Esophagus (tissue), 2 donors: ENCODE results near the gene SLC35G1. TPM values are rescaled to one million over a fixed set of nuclear protein-coding genes. Genes with fewer than 3 reads are reported as not detected.

Experiments
- H3K27ac ChIP-seq, 2 donors: one replicate each; pipeline ENCODE4 v1.5.1; 2013; ENCODE audit warnings: low read depth in 2 of 2, mild to moderate bottlenecking in 2 of 2, inconsistent platforms in 1 of 2, low read length in 1 of 2, moderate library complexity in 1 of 2
- H3K27me3 ChIP-seq, 2 donors: one replicate each; pipeline ENCODE4 v1.6.1; 2013; ENCODE audit warnings: low read length in 2 of 2, control low read depth in 1 of 2, mild to moderate bottlenecking in 1 of 2; ENCODE audit not compliant: insufficient read depth in 2 of 2, control insufficient read depth in 1 of 2
- H3K36me3 ChIP-seq, 2 donors: one replicate each; pipeline ENCODE4 v1.6.1; 2013; ENCODE audit warnings: low read length in 1 of 2; ENCODE audit not compliant: control insufficient read depth in 2 of 2, insufficient read depth in 2 of 2
- H3K4me1 ChIP-seq, 2 donors: one replicate each; pipeline ENCODE4 v1.6.1; 2013; ENCODE audit warnings: low read length in 1 of 2; ENCODE audit not compliant: control insufficient read depth in 2 of 2, insufficient read depth in 2 of 2
- H3K4me3 ChIP-seq, 2 donors: one replicate each; pipeline ENCODE4 v1.5.1; 2013; ENCODE audit warnings: low read length in 2 of 2, mild to moderate bottlenecking in 2 of 2, low read depth in 1 of 2, moderate library complexity in 1 of 2
- H3K9me3 ChIP-seq, 2 donors: one replicate each; pipeline ENCODE4 v1.6.1; 2013; ENCODE audit warnings: mild to moderate bottlenecking in 2 of 2, low read depth in 1 of 2, low read length in 1 of 2, moderate library complexity in 1 of 2; ENCODE audit not compliant: control insufficient read depth in 2 of 2, insufficient read depth in 1 of 2
- WGBS, 2 donors: extraction: QIAGEN DNeasy Blood & Tissue Kit; methylation state at CpG; one replicate each; pipeline ENCODE4 v1.1.7; 2013; 5-methylcytosine and 5-hydroxymethylcytosine counted together
- polyA plus RNA-seq, 2 donors: library from polyadenylated mRNA; stranded (reverse); fragments of 200-250 nt; gene quantifications; one replicate each; pipeline ENCODE4 v1.2.3, GENCODE V29; 2013
- donor health status: healthy with polysubstance abuse.
- donor health status: Bipolar disorder and iron deficiency.

SLC35G1 gene
- polyA plus RNA-seq, 2 donors = 0.73 to 1.4 TPM

GRCh38 chr10:93859049-93859655 lies 34.6 kb upstream of the SLC35G1 start:
- Histone ChIP-seq H3K9me3 (peaks cover 0 to 3% of the 10 kb centered on the region in 2 donors), H3K27me3 (no peaks in the 10 kb centered on the region), H3K4me1 (no peaks in the 10 kb centered on the region), H3K36me3 (no peaks in the 10 kb centered on the region), H3K4me3 (no peak overlapping the region), H3K27ac (no peak overlapping the region)
- 29 to 35% methylated on average over 3 of the region's 3 CpGs for WGBS, 2 donors

- WGBS, 2 donors = 89 to 90% methylated on average over 2 of the region's 2 CpGs
- Histone ChIP-seq H3K27me3 (no peaks in the 10 kb centered on the region), H3K9me3 (peaks cover 0 to 3% of the 10 kb centered on the region in 2 donors), H3K36me3 (no peaks in the 10 kb centered on the region), H3K4me1 (no peaks in the 10 kb centered on the region), H3K27ac (no peak overlapping the region), H3K4me3 (no peak overlapping the region)
Measured at GRCh38 chr10:93861825-93862224, 32.0 kb upstream of the SLC35G1 start.

- no peak overlapping the region for H3K4me3 ChIP-seq
- H3K27me3 ChIP-seq = no peaks in the 10 kb centered on the region
- H3K27ac ChIP-seq = no peak overlapping the region
- H3K9me3 ChIP-seq = peaks cover 0 to 3% of the 10 kb centered on the region in 2 donors
- no peaks in the 10 kb centered on the region for H3K4me1 ChIP-seq
- no peaks in the 10 kb centered on the region for H3K36me3 ChIP-seq
- WGBS, 2 donors = 68 to 80% methylated on average over 6 of the region's 6 CpGs
Measured at GRCh38 chr10:93865794-93866425, 27.9 kb upstream of the SLC35G1 start.

- WGBS, 2 donors = 71% methylated on average over 1 of the region's 1 CpG
Measured at GRCh38 chr10:93867525-93867924, 26.3 kb upstream of the SLC35G1 start.

GRCh38 chr10:93871671-93872204 lies 22.0 kb upstream of the SLC35G1 start:
- H3K9me3 ChIP-seq = no peaks in the 10 kb centered on the region
- H3K4me3 ChIP-seq = no peak overlapping the region
- H3K27ac ChIP-seq = no peak overlapping the region
- H3K4me1 ChIP-seq = no peaks in the 10 kb centered on the region
- no peaks in the 10 kb centered on the region for H3K36me3 ChIP-seq
- H3K27me3 ChIP-seq = no peaks in the 10 kb centered on the region
- WGBS, 2 donors = 66 to 70% methylated on average over 2 of the region's 2 CpGs

More at GRCh38 chr10:93867525-93867924, 26.3 kb upstream of the SLC35G1 start:
- no peaks in the 10 kb centered on the region for H3K9me3 ChIP-seq
- no peaks in the 10 kb centered on the region for H3K4me1 ChIP-seq
- no peaks in the 10 kb centered on the region for H3K36me3 ChIP-seq
- no peak overlapping the region for H3K27ac ChIP-seq
- H3K4me3 ChIP-seq = no peak overlapping the region
- no peaks in the 10 kb centered on the region for H3K27me3 ChIP-seq

DNA sequence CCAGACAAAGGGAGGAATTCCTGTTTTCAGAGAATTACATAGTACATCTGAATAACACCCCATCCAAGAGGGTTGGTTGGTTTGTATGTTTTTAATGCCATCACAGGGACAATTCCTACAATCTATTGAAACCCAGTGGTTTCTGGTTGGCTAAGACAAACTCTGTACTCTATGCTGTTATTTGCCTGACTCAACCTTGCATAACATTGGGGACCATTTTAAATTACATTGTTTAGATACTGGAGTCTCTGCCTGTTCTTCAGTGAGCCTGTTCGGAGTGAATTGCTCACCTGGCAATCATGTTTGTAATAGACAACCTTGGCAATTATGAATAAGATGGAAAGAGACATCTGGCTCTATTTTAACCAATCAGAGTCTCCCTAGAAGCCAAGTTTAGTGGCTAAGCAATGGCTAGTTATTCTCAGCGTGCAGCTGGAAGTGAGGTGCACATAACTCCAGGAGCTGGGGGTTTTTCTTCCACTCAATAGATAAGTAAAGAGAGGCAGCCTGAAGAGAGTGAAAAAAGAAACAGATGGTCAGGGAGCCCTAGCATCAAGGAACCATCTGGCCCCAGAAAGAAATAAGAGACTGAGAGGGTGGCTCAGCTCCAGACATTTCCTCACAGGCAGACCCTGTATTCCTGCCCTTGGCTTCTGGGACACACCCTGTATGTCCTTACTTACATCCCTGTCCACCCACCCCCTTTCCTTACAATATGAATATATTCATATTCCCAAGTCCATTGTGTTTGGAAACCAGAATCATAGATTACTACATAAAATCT lies 21.2 kb upstream of the SLC35G1 start:
- Histone ChIP-seq H3K36me3 (no peaks in the 10 kb centered on the region), H3K4me3 (no peak overlapping the region), H3K27me3 (no peaks in the 10 kb centered on the region), H3K27ac (no peak overlapping the region), H3K9me3 (no peaks in the 10 kb centered on the region), H3K4me1 (no peaks in the 10 kb centered on the region)
- 80 to 86% methylated on average over 2 of the region's 2 CpGs for whole genome bisulfite sequencing, 2 donors

- Histone ChIP-seq H3K27me3 (no peaks in the 10 kb centered on the region), H3K9me3 (no peaks in the 10 kb centered on the region), H3K36me3 (no peaks in the 10 kb centered on the region), H3K4me3 (no peak overlapping the region), H3K27ac (no peak overlapping the region), H3K4me1 (no peaks in the 10 kb centered on the region)
- 50 to 58% methylated on average over 6 of the region's 6 CpGs for WGBS, 2 donors
Measured at GRCh38 chr10:93873420-93874115, 20.2 kb upstream of the SLC35G1 start.

DNA sequence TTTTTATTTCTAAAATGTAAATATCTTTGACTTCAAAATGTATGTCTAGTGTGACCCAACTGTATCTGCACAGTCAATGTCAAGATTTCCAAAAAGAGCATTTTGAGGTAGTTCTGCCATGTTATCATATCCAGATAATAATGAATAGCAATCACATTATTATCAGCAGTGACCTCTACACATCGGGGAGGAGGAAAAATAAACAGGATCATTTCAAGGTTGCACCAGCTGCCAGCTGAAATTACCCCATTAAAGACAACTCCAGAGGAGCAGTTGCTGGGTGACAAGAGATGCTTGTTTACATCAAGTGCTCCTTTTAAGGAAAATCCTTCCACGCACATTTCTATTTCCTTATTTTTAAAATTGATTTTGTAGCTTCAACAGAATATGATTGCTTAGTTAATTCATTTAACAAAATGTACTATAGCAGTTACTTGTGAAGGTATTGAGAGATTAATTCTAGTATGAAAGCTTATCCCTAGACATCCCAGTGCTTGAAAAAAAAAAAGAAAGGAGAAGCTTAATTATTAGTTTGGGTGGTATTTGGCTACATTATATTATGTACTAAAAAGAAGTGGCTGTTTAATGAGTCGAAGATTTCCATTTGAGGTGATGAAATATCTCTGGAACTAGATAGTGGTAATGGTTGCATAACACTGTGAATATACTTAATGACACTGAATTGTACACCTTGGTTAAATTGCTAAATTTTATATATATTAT lies 19.3 kb upstream of the SLC35G1 start:
- Histone ChIP-seq H3K9me3 (no peaks in the 10 kb centered on the region), H3K4me1 (no peaks in the 10 kb centered on the region), H3K27me3 (no peaks in the 10 kb centered on the region), H3K27ac (no peak overlapping the region), H3K36me3 (no peaks in the 10 kb centered on the region), H3K4me3 (no peak overlapping the region)
- WGBS, 2 donors = 54 to 60% methylated on average over 3 of the region's 3 CpGs

DNA sequence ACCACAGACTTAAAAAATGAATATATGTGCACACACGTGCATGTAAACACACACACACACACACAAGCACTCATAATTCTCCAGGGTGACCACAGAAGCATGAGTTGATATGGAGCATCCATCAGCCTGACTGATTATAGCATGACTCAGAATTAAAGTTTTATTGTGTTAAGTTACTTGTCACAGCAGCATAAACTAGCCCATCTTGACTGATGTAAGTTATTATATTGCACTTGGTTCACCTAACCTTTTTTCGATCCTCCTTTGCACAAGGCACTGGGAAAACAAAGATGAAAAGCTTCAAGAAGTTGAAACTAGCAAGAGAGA lies 18.8 kb upstream of the SLC35G1 start:
- no peaks in the 10 kb centered on the region for H3K27me3 ChIP-seq
- WGBS, 2 donors = 84% methylated on average over 2 of the region's 2 CpGs
- no peak overlapping the region for H3K27ac ChIP-seq
- H3K36me3 ChIP-seq = no peaks in the 10 kb centered on the region
- H3K4me3 ChIP-seq = no peak overlapping the region
- no peaks in the 10 kb centered on the region for H3K9me3 ChIP-seq
- H3K4me1 ChIP-seq = no peaks in the 10 kb centered on the region
